ENCODE results near the gene CSTPP1.

DNA sequence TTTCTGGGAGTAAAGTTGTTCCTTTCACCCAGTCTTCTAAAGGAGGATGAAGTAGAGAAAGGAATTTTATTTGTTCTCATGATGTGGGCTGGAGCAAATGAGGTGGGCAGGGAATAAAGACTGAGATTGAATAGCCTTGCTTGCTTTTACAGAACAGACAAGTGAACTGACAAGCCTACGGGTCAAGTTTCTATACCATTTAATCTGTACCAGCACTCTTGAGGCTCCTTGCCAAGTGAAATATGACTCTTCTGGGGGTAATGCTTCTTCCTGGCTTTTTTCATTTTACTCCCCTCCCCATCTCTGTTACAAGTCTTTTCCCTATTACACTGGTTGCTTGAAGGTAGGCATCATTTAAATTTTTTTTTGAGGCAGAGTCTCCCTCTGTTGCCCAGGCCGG lies 54.8 kb downstream of the CSTPP1 start:
- TF ChIP-seq CTCF (IDR thresholded peaks at IDR 0.05) (no peak), POLR2A (IDR thresholded peaks at IDR 0.05) (no peak)

Data from Peyer's patch (tissue), 4 donors.